Spinal cord (tissue), 10 donors: ENCODE data around the gene HDAC9. TPM values are rescaled to one million over a fixed set of nuclear protein-coding genes. Genes with fewer than 3 reads are reported as not detected.

Experiments
- DNase-seq, 6 donors: peaks; one replicate each; pipeline versions ENCODE4 v3.0.0 to v3.0.0-alpha.2; 2013 to 2015; ENCODE audit warnings: low spot score in 6 of 6, low read depth in 4 of 6
- H3K27ac ChIP-seq: one replicate; pipeline ENCODE4 v1.5.1; 2013; ENCODE audit warnings: low read depth, low read length, control low read depth
- H3K27me3 ChIP-seq: one replicate; pipeline ENCODE4 v1.6.1; 2013; ENCODE audit warnings: low read length; ENCODE audit not compliant: control insufficient read depth, insufficient read depth
- H3K36me3 ChIP-seq: one replicate; pipeline ENCODE4 v1.6.1; 2013; ENCODE audit warnings: low read length; ENCODE audit not compliant: control insufficient read depth, insufficient read depth
- H3K4me1 ChIP-seq: one replicate; pipeline ENCODE4 v1.6.1; 2013; ENCODE audit warnings: low read length; ENCODE audit not compliant: control insufficient read depth, insufficient read depth
- H3K4me3 ChIP-seq: one replicate; pipeline ENCODE4 v1.5.1; 2013; ENCODE audit warnings: low read depth, low read length, control low read depth
- H3K9me3 ChIP-seq: one replicate; pipeline ENCODE4 v1.6.1; 2013; ENCODE audit warnings: low read length; ENCODE audit not compliant: control insufficient read depth, insufficient read depth
- WGBS: methylation state at CpG from one replicate; pipeline ENCODE4 v1.1.5; 2013; ENCODE audit warnings: missing lambda C conversion rate; ENCODE audit not compliant: insufficient coverage; 5-methylcytosine and 5-hydroxymethylcytosine counted together
- polyA plus RNA-seq, 2 donors: library from polyadenylated mRNA; unstranded; fragments of 120-200 nt; gene quantifications; one replicate each; pipeline ENCODE4 v1.2.1, GENCODE V29; 2013; ENCODE audit not compliant: insufficient read length in 2 of 2
- total RNA-seq, 2 donors: library from RNA; depleted of rRNA in 1 of 2; stranded (reverse); fragments of 120-200 nt in 1 of 2; fragments of >200 nt in 1 of 2; gene quantifications; one replicate each; pipeline versions ENCODE4 v1.2.3 to v1.2.4, GENCODE V29; 2013 to 2014
- donor health status: healthy.

Gene HDAC9
- total and polyA plus RNA-seq, 4 donors, result 21.4 to 58.5 (median 29.3) TPM

- H3K27me3 ChIP-seq, result no peaks in the 10 kb centered on the region
- H3K9me3 ChIP-seq, result no peaks in the 10 kb centered on the region
- no peak overlapping the region for H3K27ac ChIP-seq
- 94% methylated on average over 4 of the region's 6 CpGs for WGBS
- H3K4me3 ChIP-seq, result no peak overlapping the region
- DNase-seq, result no peak
- no peaks in the 10 kb centered on the region for H3K4me1 ChIP-seq
- H3K36me3 ChIP-seq, result no peaks in the 10 kb centered on the region
Measured at GRCh38 chr7:18845700-18846099, 350.2 kb downstream of the HDAC9 start.

DNA sequence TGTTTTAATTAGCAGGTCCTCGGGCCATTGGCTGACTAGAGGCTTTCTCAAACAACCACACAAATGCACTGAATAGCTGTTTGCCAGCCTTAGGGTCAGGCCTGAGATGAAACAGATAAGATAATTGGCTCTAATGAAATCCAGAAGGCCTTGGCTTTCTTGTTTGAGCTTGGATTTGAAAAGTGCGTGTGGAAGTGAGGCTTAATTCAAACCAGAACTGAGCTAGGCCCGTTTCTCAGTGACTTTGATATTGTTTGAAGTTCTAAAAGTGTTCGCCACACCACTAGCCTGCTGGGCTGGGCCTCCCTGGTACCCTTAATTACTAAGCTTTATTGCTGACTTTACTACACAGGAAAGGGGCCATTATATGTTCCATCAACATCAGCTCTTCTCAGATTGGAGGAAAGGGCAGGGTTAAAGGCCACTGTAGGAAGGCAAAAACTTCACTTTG, 351.2 kb downstream of the HDAC9 start:
- no peaks in the 10 kb centered on the region for H3K36me3 ChIP-seq
- no peak overlapping the region for H3K27ac ChIP-seq
- H3K9me3 ChIP-seq, result no peaks in the 10 kb centered on the region
- DNase-seq, result no peak
- no peaks in the 10 kb centered on the region for H3K27me3 ChIP-seq
- H3K4me1 ChIP-seq, result no peaks in the 10 kb centered on the region
- WGBS, result 71% methylated on average over 2 of the region's 4 CpGs
- no peak overlapping the region for H3K4me3 ChIP-seq

DNA sequence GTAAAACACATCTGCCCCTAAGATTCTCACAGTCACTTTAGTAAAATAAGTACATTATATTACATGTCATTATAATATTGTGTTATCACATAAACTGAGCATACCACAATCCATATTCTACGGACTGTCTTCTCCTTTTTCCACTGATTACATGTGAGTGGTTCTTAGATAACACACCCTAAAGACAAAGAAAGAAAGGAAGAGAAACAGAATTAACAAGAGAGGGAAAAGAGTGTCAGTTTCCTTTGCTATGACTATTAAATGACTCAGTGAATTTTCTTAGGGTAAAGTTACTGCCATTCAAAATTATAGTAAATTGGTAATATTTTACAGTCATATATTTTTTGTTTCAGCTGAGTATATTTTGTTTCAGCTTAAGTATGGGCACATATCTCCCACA, 353.6 kb downstream of the HDAC9 start:
- no peak overlapping the region for H3K27ac ChIP-seq
- H3K36me3 ChIP-seq, result no peaks in the 10 kb centered on the region
- no peaks in the 10 kb centered on the region for H3K27me3 ChIP-seq
- WGBS, result no CpG with 5 or more reads among the region's 1 CpG
- no peak for DNase-seq
- no peaks in the 10 kb centered on the region for H3K9me3 ChIP-seq
- H3K4me3 ChIP-seq, result no peak overlapping the region
- H3K4me1 ChIP-seq, result no peaks in the 10 kb centered on the region

DNA sequence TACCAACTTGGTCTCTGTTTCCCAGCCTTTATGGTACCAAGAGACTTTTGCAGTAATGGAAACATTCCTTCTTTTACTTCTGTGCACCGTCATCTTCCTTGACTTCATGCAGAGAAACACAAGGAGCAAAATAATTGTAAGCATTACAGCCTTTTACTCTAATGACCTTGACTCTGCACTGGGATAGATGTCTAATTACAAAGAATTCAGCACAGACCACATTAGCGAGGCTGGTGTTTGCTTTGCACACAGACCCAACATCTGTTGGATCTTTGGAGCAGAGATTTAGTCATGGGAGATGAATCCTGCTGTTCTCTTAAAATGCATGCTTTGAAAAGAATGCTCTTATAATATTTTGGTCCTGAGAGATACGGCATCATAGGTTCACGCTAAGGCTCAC, 360.2 kb downstream of the HDAC9 start:
- WGBS, result 83% methylated on average over 1 of the region's 4 CpGs
- H3K27me3 ChIP-seq, result no peaks in the 10 kb centered on the region
- DNase-seq, result peak in 2 of 6 donors; percentile 22 to 73

GRCh38 chr7:18858232-18858631, 362.7 kb downstream of the HDAC9 start:
- no CpG with 5 or more reads among the region's 3 CpGs for WGBS
- no peak for DNase-seq
- Histone ChIP-seq H3K4me3 (no peak overlapping the region), H3K4me1 (no peaks in the 10 kb centered on the region), H3K27ac (no peak overlapping the region), H3K36me3 (no peaks in the 10 kb centered on the region), H3K27me3 (no peaks in the 10 kb centered on the region), H3K9me3 (no peaks in the 10 kb centered on the region)

More for the DNA sequence above, 360.2 kb downstream of the HDAC9 start:
- Histone ChIP-seq H3K27ac (no peak overlapping the region), H3K9me3 (no peaks in the 10 kb centered on the region), H3K4me1 (no peaks in the 10 kb centered on the region), H3K4me3 (no peak overlapping the region), H3K36me3 (no peaks in the 10 kb centered on the region)

DNA sequence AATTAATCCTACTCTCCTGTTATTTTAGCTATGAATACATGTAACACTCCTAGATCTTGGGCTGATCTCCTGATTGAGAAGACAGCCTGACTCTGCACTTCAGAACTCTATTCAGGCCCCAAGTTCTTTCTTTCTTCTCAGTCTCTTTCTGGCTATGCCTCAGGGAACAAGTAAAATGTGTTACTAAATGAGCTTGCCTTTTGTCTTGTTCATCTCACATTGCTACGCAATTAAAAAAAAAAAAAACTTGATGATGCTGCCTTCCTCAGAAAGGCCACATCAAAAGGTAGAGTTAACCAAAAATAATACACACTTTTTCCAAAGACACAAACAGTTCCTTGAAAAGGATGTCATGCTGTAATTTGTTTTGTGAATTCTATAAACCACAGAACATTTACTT, 363.8 kb downstream of the HDAC9 start:
- Histone ChIP-seq H3K27me3 (no peaks in the 10 kb centered on the region), H3K36me3 (no peaks in the 10 kb centered on the region), H3K9me3 (no peaks in the 10 kb centered on the region), H3K27ac (no peak overlapping the region), H3K4me1 (no peaks in the 10 kb centered on the region), H3K4me3 (no peak overlapping the region)
- DNase-seq, result peak in 1 of 6 donors; percentile 7
- WGBS, result no CpG with 5 or more reads among the region's 1 CpG

DNA sequence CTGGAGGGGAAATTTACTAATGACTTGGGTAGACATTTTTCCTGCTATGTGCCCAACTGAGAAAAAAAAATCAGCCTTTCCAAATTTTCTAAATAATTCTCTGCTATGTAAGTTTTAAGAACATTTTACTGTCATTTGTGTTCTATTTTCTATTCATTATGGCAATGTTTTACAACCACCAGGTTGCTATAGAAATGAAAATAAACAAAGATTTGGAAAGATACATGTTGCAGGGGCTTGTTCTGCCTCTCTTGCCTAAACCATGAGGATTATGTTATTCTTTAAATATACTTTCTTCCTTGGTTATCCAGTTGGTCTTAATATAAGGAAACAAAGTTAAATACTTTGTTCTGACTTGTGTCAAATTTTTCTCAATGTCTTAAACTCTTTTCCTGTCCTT, 364.7 kb downstream of the HDAC9 start:
- H3K4me3 ChIP-seq, result no peak overlapping the region
- no peak for DNase-seq
- H3K9me3 ChIP-seq, result no peaks in the 10 kb centered on the region
- no peaks in the 10 kb centered on the region for H3K27me3 ChIP-seq
- H3K4me1 ChIP-seq, result no peaks in the 10 kb centered on the region
- no peaks in the 10 kb centered on the region for H3K36me3 ChIP-seq
- no peak overlapping the region for H3K27ac ChIP-seq

DNA sequence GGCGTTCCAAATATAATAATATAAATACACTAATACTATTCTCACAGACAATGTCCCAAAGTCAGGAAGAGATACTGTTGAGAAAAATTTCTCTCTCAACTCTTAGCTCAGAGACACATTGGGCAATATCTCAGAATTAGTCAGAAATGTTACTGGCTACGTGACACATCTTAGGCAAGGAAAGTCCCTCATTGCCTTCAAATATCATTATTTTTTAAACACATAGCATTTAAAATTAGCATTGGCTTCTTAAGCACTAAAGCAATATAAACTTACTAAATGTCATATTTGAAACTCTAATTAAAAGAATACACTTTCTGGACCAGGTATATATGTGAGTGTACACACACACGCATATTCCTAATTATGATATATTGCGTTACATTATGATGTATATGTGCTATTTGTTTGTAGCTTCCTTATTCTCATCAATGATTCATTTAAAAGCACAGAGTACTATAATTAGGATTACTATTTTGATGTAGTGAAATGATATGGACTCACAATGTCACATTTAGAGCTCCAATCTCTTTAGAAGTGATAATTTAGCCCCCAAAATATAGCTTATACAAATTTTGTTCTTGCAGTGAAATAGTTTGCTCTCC, 366.1 kb downstream of the HDAC9 start:
- H3K27me3 ChIP-seq, result no peaks in the 10 kb centered on the region
- no peak overlapping the region for H3K4me3 ChIP-seq
- no peak overlapping the region for H3K27ac ChIP-seq
- WGBS, result no CpG with 5 or more reads among the region's 4 CpGs
- DNase-seq, result no peak
- no peaks in the 10 kb centered on the region for H3K9me3 ChIP-seq
- H3K4me1 ChIP-seq, result no peaks in the 10 kb centered on the region
- H3K36me3 ChIP-seq, result no peaks in the 10 kb centered on the region

GRCh38 chr7:18864967-18865366, 369.4 kb downstream of the HDAC9 start:
- no peak overlapping the region for H3K4me3 ChIP-seq
- no peaks in the 10 kb centered on the region for H3K27me3 ChIP-seq
- no peaks in the 10 kb centered on the region for H3K36me3 ChIP-seq
- 74% methylated on average over 2 of the region's 3 CpGs for WGBS
- no peaks in the 10 kb centered on the region for H3K9me3 ChIP-seq
- H3K27ac ChIP-seq, result no peak overlapping the region
- H3K4me1 ChIP-seq, result no peaks in the 10 kb centered on the region
- no peak for DNase-seq

- no peaks in the 10 kb centered on the region for H3K9me3 ChIP-seq
- H3K27ac ChIP-seq, result no peak overlapping the region
- no peak for DNase-seq
- H3K4me3 ChIP-seq, result no peak overlapping the region
- WGBS, result 74% methylated on average over 2 of the region's 4 CpGs
- no peaks in the 10 kb centered on the region for H3K36me3 ChIP-seq
- H3K4me1 ChIP-seq, result no peaks in the 10 kb centered on the region
- H3K27me3 ChIP-seq, result no peaks in the 10 kb centered on the region
Measured at GRCh38 chr7:18866359-18867036, 370.9 kb downstream of the HDAC9 start.
